Esophagus muscularis mucosa (tissue), 4 donors: Measurements from ENCODE around the gene PRSS33. TPM values are rescaled to one million over a fixed set of nuclear protein-coding genes. Genes with fewer than 3 reads are reported as not detected.

ENCODE experiments used
- DNase-seq: peaks from one replicate; pipeline ENCODE4 v3.0.0-alpha.2; 2017; ENCODE audit errors: extremely low spot score
- H3K27ac ChIP-seq, 4 donors: fragments of 200-600 bp; sonication (generic); replicated peaks in 1 of 4; 1 replicate in 3 of 4; 2 replicates in 1 of 4; pipeline ENCODE4 v1.5.1; 2016 to 2019; ENCODE audit warnings: mild to moderate bottlenecking in 1 of 4
- H3K27me3 ChIP-seq, 4 donors: fragments of 200-600 bp; sonication (generic); one replicate each; pipeline versions ENCODE4 v1.5.1 to v1.6.0; 2016 to 2019
- H3K36me3 ChIP-seq, 4 donors: fragments of 200-600 bp; sonication (generic); one replicate each; pipeline ENCODE4 v1.5.1; 2016 to 2019
- H3K4me1 ChIP-seq, 4 donors: fragments of 200-600 bp; sonication (generic); one replicate each; pipeline ENCODE4 v1.5.1; 2016 to 2019
- H3K4me3 ChIP-seq, 4 donors: fragments of 200-600 bp; sonication (generic); 1 replicate in 2 of 4; 2 replicates in 2 of 4; pipeline ENCODE4 v1.5.1; 2016 to 2019; ENCODE audit warnings: mild to moderate bottlenecking in 4 of 4, moderate library complexity in 1 of 4
- H3K9me3 ChIP-seq, 4 donors: fragments of 200-600 bp; sonication (generic); 1 replicate in 3 of 4; 2 replicates in 1 of 4; pipeline ENCODE4 v1.5.1; 2016 to 2019
- EP300 ChIP-seq: sonication (generic); formaldehyde crosslinking; IDR thresholded peaks from one replicate; pipeline ENCODE4 v1.6.1; 2017; ENCODE audit warnings: antibody characterized with exemption
- POLR2A ChIP-seq: fragments of 450-650 bp; IDR thresholded peaks from one replicate; pipeline ENCODE4 v1.6.1; 2017; ENCODE audit warnings: antibody characterized with exemption, moderate library complexity, mild to moderate bottlenecking, low read depth
- POLR2AphosphoS5 ChIP-seq, 2 donors: sonication (generic); formaldehyde crosslinking; IDR thresholded peaks; one replicate each; pipeline ENCODE4 v1.6.1; 2017; ENCODE audit warnings: antibody characterized with exemption in 2 of 2
- WGBS: methylation state at CpG from one replicate; pipeline ENCODE4 v1.1.5; 2018; 5-methylcytosine and 5-hydroxymethylcytosine counted together
- intact Hi-C: fragments of 100-400 bp; cut with DNase I; formaldehyde crosslinking; loops from one replicate; pipeline ENCODE4 v1.15.1; 2023
- total RNA-seq, 4 donors: library from RNA; depleted of rRNA; stranded (reverse); fragments of >200 nt; gene quantifications; one replicate each; pipeline versions ENCODE4 v1.1.0 to v1.2.1, GENCODE V29; 2016
- TF ChIP-seq, protein P1 (sequence below), 3 experiments: fragments of 200-600 bp in 2 of 3; fragments of 450-650 bp in 1 of 3; sonication (generic) in 2 of 3; IDR thresholded peaks; one replicate each; pipeline ENCODE4 v1.5.1; 2017 to 2019; ENCODE audit warnings: antibody characterized with exemption in 3 of 3, mild to moderate bottlenecking in 2 of 3, moderate library complexity in 1 of 3

The PRSS33 gene
- total RNA-seq, 4 donors from 2014 or later, result not detected

DNA sequence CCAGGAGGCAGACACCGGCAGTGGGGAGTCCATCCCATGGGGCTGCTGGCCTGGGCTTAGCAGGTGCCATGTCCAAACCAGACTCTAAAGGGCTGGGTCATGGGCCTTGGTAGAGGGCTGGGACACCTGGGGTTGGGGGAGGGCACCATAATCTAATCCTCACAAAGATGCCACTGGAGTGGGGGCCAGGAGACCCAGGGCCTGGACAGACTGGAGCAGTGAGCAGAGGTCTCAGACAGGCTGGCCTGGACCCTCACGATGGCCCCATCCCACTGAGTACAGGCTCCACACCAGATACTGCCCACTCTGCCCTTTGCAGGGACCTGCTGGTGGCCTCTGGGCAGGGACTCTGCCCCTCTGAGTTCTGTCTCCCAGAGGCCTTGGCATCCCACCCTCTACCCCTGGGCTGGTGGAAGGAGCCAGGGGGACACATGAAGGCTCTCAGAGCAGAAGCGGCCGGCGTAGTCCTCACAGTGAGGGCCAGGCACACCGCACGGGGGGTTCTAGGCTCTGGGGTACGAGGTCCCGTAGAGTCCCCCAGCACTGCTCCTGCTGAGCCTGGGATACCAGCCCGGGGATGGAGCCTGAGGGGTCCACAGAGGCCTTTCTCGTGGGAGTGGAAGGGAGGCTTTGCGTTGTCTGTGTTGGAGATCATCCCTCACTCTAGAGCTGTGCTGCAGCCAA is 44.9 kb downstream of the PRSS33 start:
- H3K27me3 ChIP-seq, result peaks cover 0 to 48% (median 0%) of the 10 kb centered on the region in 4 donors
- TF ChIP-seq POLR2A (no peak), EP300 (no peak), POLR2AphosphoS5 (IDR thresholded peaks at IDR 0.05) (no peak)
- TF ChIP-seq, protein P1, sequence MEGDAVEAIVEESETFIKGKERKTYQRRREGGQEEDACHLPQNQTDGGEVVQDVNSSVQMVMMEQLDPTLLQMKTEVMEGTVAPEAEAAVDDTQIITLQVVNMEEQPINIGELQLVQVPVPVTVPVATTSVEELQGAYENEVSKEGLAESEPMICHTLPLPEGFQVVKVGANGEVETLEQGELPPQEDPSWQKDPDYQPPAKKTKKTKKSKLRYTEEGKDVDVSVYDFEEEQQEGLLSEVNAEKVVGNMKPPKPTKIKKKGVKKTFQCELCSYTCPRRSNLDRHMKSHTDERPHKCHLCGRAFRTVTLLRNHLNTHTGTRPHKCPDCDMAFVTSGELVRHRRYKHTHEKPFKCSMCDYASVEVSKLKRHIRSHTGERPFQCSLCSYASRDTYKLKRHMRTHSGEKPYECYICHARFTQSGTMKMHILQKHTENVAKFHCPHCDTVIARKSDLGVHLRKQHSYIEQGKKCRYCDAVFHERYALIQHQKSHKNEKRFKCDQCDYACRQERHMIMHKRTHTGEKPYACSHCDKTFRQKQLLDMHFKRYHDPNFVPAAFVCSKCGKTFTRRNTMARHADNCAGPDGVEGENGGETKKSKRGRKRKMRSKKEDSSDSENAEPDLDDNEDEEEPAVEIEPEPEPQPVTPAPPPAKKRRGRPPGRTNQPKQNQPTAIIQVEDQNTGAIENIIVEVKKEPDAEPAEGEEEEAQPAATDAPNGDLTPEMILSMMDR (IDR thresholded peaks at IDR 0.05), result no peak
- no peak overlapping the region for H3K4me3 ChIP-seq
- 93% methylated on average over 3 of the region's 12 CpGs for whole genome bisulfite sequencing
- H3K9me3 ChIP-seq, result no peaks in the 10 kb centered on the region
- H3K4me1 ChIP-seq, result no peaks in the 10 kb centered on the region
- DNase-seq, result no peak
- no peak overlapping the region for H3K27ac ChIP-seq
- no peaks in the 10 kb centered on the region for H3K36me3 ChIP-seq
- intact Hi-C loops, result no loop called here

DNA sequence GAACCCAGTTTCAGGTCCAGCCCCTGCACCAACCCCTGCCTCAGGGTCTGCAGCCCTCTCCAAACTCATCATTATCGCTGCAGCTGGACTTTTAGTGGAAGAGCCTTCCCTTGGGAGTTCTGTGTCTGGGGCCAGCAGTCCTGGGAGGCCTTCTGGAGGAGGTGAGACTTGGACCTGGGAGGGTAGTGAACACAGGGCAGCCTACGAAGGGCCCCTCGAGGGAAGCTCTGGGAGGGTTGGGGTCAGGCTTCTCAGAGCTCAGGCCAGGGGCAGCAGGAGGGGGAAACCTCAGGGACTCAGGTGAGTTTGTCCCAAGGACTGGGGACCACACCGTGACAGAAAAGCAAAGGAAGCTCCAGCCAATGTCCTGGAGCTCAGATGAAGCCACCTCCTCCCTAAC is 46.2 kb downstream of the PRSS33 start:
- intact Hi-C loops, result no loop called here
- TF ChIP-seq POLR2A, result no peak
- TF ChIP-seq, protein P1 (IDR thresholded peaks at IDR 0.05), result no peak
- TF ChIP-seq POLR2AphosphoS5 (IDR thresholded peaks at IDR 0.05), result no peak
- no peak for TF ChIP-seq EP300
- H3K27me3 ChIP-seq, result peaks cover 0 to 61% (median 0%) of the 10 kb centered on the region in 4 donors
- no peaks in the 10 kb centered on the region for H3K9me3 ChIP-seq
- H3K4me3 ChIP-seq, result no peak overlapping the region
- no peak for DNase-seq
- H3K4me1 ChIP-seq, result no peaks in the 10 kb centered on the region
- no peak overlapping the region for H3K27ac ChIP-seq
- WGBS, result 90% methylated on average over 2 of the region's 4 CpGs
- no peaks in the 10 kb centered on the region for H3K36me3 ChIP-seq

DNA sequence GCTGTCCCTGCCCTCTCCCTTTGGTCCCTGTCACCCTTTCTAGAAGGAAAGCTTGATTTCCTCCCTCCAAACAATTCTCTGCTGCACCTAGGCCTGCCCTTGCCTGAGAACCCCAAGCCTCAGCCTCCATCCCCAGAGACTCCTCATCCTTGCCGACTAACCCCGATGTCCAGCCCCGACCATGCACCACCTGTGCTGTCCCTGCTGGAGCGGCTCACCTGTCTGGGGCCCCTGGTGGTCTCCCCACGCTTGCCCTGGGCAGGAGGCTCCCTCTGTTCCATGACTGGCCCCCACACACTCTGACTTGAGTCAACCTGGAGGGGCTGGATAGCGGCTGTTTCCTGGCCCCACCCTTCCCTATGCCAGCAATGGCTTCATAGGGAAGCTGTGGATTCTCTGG is 46.9 kb downstream of the PRSS33 start:
- no peaks in the 10 kb centered on the region for H3K36me3 ChIP-seq
- intact Hi-C loops, result no loop called here
- TF ChIP-seq, protein P1 (IDR thresholded peaks at IDR 0.05), result no peak
- TF ChIP-seq POLR2A (no peak), EP300 (no peak), POLR2AphosphoS5 (IDR thresholded peaks at IDR 0.05) (no peak)
- DNase-seq, result no peak
- no peak overlapping the region for H3K27ac ChIP-seq
- H3K4me1 ChIP-seq, result no peaks in the 10 kb centered on the region
- H3K9me3 ChIP-seq, result no peaks in the 10 kb centered on the region
- H3K4me3 ChIP-seq, result no peak overlapping the region
- peaks cover 0 to 66% (median 0%) of the 10 kb centered on the region in 4 donors for H3K27me3 ChIP-seq
- 87% methylated on average over 6 of the region's 6 CpGs for WGBS

DNA sequence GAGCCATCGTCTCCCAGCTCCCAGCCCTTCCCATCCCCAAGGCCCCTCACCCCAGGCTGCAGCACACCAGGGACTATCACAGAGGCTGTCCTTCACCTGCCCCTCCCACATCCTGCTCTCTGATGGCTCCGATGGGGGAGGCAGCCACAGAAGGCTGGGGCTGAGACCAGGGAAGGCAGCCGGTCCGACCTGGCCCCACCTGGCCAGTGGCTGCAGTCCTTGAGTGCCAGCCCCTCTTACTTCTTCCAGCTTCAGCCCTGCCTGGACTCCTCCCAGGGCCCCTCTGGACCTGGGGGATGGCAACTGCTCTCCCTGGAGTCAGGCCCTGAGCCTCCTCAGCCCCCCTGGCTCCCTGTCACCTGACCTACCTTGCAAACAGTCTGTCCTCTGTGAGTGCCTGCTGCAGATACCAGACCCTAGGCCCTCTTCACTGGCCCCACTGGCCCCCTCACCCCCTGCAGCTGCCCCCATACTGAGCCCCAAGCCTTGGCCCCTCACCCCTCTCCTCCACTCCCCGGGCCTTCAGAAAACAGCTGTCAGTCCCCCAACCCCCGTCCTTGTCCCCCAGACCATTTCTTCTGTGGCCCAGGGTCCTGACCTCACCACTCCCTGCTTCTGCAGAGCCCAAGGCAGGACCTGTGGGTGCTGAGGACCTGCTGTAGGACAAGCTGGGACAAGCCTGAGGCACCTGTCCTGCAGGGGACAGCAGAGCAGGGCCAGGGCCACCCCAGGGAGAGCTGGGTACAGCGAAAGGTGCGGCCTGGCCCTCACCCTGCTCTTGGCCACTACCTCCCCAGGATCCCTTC is 47.5 kb downstream of the PRSS33 start:
- DNase-seq, result no peak
- Histone ChIP-seq H3K9me3 (no peaks in the 10 kb centered on the region), H3K4me3 (no peak overlapping the region), H3K27ac (no peak overlapping the region), H3K27me3 (peaks cover 0 to 69% (median 0%) of the 10 kb centered on the region in 4 donors), H3K36me3 (no peaks in the 10 kb centered on the region), H3K4me1 (no peaks in the 10 kb centered on the region)
- intact Hi-C loops, result no loop called here
- WGBS, result 48% methylated on average over 8 of the region's 8 CpGs
- TF ChIP-seq, protein P1 (IDR thresholded peaks at IDR 0.05), result no peak
- no peak for TF ChIP-seq EP300
- no peak for TF ChIP-seq POLR2AphosphoS5 (IDR thresholded peaks at IDR 0.05)
- TF ChIP-seq POLR2A, result no peak
